UCSD-AML1 (cell line): Measurements from ENCODE around the gene CLPTM1L.
"Not testable (repeated sequence)": the region's sequence is repeated elsewhere in the genome, so short reads cannot be mapped to it uniquely, and the experiment has no call there.

Source experiments
- DNase-seq: peaks from one replicate; lab custom pipeline; 2025; ENCODE audit not compliant: unreplicated experiment; lab: John Stamatoyannopoulos, UW

Gene CLPTM1L

DNA sequence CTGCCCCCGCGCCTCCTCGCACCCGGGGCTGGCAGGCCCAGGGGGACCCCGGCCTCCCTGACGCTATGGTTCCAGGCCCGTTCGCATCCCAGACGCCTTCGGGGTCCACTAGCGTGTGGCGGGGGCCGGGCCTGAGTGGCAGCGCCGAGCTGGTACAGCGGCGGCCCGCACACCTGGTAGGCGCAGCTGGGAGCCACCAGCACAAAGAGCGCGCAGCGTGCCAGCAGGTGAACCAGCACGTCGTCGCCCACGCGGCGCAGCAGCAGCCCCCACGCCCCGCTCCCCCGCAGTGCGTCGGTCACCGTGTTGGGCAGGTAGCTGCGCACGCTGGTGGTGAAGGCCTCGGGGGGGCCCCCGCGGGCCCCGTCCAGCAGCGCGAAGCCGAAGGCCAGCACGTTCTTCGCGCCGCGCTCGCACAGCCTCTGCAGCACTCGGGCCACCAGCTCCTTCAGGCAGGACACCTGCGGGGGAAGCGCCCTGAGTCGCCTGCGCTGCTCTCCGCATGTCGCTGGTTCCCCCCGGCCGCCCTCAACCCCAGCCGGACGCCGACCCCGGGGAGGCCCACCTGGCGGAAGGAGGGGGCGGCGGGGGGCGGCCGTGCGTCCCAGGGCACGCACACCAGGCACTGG lies 50.6 kb downstream of the CLPTM1L start:
- DNase-seq: no peak

DNA sequence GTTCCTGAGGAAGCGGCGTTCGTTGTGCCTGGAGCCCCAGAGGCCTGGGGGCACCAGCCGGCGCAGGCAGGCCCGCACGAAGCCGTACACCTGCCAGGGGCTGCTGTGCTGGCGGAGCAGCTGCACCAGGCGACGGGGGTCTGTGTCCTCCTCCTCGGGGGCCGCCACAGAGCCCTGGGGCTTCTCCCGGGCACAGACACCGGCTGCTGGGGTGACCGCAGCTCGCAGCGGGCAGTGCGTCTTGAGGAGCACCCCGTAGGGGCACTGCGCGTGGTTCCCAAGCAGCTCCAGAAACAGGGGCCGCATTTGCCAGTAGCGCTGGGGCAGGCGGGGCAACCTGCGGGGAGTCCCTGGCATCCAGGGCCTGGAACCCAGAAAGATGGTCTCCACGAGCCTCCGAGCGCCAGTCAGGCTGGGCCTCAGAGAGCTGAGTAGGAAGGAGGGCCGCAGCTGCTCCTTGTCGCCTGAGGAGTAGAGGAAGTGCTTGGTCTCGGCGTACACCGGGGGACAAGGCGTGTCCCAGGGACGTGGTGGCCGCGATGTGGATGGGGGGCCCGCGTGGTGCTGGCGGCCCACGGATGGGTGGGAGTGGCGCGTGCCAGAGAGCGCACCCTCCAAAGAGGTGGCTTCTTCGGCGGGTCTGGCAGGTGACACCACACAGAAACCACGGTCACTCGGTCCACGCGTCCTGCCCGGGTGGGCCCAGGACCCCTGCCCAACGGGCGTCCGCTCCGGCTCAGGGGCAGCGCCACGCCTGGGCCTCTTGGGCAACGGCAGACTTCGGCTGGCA lies 51.3 kb downstream of the CLPTM1L start:
- no peak for DNase-seq

- DNase-seq: no peak
Measured at GRCh38 chr5:1292846-1293415, 52.0 kb downstream of the CLPTM1L start.

DNA sequence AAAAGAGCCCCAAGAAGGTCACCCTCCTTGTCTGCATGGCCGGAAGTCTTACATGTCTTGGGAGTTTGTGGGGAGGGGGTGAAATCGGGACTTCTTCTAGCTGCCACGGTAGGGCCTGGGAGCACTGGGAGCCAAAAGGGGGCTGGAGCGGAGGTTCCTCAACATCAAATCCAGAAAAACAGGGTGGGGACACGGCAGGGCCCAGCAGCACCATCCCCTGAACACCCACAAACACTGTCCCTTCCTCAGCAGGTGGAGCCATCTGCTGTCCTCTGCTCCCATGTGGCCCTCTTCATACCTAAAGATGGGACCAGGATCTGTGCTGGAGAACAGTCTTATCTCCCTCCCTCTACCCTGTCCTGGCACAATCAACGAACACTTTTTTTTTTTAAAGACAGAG lies 52.8 kb downstream of the CLPTM1L start:
- no peak for DNase-seq

DNA sequence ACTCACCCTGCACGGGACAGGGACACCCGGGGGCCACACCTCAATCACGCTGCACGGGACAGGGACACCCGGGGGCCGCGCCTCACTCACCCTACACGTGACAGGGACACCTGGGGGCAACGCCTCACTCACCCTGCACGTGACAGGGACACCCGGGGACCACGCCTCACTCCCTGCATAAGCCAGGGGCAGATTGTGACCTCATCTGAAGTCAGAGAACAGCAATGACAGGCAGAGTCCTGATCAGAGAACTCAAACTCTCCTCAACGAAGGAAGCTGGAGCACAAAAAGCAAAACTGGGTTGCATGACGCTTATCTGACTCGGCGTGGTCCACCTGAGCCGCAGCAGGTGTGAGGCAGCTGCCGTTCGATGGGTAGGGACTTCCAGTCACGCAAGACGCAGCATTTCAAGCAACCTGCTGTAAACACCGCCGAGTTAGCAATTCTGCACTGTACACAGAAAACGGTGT lies 53.3 kb downstream of the CLPTM1L start:
- DNase-seq: no peak

GRCh38 chr5:1290956-1291355 lies 53.9 kb downstream of the CLPTM1L start:
- DNase-seq: not testable (repeated sequence)

DNA sequence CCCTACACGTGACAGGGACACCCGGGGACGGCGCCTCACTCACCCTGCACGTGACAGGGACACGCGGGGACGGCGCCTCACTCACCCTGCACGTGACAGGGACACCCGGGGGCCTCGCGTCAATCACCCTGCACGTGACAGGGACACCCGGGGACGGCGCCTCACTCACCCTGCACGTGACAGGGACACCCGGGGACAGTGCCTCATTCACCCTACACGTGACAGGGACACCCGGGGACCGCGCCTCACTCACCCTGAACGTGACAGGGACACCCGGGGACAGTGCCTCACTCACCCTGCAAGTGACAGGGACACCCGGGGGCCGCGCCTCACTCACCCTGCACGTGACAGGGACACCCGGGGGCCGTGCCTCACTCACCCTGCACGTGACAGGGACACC lies 55.3 kb downstream of the CLPTM1L start:
- not testable (repeated sequence) for DNase-seq

DNA sequence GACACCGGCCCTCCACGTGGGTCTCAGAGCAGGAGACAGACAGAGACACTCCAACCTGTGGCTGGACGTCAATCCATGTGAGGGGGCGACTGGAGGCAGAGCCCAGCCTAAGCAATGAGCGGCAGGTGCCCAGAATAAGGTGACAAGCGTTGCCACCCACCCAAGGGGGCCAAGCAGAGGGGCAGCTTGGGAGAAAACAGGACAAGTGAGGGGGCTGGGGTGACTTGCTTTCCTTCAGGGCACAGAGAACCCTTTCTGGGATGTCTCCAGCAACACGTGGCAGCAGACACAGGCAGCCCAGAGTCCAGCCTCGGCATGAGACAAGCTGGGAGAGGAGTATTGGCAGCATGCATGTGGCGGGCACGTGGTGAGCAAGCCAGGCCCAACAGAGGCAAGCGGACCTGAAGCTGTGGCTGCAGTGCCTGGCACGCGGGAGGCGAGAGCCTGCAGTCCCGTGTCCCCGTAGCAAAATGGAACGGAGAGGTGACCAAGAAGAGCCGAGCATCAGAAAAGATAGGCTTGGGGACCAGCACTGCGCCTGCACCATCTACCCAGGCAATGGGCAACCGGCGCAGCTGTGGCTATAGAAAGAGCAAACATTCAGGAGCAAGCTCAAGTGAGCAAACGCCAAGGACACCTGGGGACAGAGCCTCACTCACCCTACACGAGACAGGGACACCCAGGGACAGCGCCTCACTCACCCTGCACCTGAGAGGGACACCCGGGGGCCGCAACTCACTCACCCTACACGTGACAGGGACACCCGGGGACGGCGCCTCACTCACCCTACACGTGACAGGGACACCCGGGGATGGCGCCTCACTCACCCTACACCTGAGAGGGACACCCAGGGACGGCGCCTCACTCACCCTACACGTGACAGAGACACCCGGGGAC lies 56.2 kb downstream of the CLPTM1L start:
- DNase-seq: no peak

- no peak for DNase-seq
Measured at GRCh38 chr5:1285883-1286291, 59.0 kb downstream of the CLPTM1L start.

- DNase-seq: no peak
Measured at GRCh38 chr5:1285141-1285540, 59.8 kb downstream of the CLPTM1L start.

- DNase-seq: not testable (repeated sequence)
Measured at GRCh38 chr5:1284336-1284970, 60.4 kb downstream of the CLPTM1L start.

- DNase-seq: not testable (repeated sequence)
Measured at GRCh38 chr5:1283729-1284041, 61.2 kb downstream of the CLPTM1L start.

GRCh38 chr5:1282993-1283728 lies 61.7 kb downstream of the CLPTM1L start:
- DNase-seq: not testable (repeated sequence)

- no peak for DNase-seq
Measured at GRCh38 chr5:1282131-1282992, 62.5 kb downstream of the CLPTM1L start.

DNA sequence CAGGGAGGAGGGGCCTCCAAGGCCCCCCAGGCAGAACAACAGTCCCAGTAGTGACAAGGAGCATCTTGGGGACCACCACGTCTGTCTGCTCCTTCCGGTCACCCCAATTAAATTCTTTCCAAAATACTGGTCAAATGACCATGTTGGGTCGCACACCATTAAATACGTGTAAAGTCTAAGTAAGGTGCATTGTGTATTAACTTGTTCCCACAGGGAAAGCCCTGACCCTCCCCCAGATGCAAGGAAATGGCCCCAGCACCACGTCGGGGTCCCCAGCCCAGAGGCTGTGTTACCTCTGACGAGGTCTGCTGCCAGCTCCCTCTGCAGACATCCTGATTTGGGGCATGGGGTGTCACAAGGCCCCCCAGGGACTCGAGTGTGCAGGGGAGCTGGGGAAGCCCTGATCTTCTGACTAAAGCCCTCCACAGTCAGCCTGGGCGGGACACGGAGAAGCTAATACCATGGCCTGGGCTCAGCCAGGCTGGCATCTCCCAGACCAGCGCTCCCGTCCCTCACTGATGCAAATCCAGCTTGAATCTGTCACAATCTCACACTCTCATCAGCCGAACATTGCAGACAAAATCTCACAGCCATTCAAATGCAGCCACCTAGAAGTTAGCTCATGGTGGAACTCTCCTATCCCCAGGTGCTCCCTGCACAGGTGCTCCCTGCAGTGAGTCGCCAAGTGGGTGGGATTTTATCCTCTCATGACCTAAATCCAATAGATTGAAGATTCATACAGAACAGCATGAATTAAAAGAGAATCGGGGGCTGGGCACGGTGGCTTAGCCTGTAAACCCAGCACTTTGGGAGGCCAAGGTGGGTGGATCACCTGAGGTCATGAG lies 63.6 kb downstream of the CLPTM1L start:
- no peak for DNase-seq

- no peak for DNase-seq
Measured at GRCh38 chr5:1280177-1281037, 64.5 kb downstream of the CLPTM1L start.

GRCh38 chr5:1279443-1280151 lies 65.3 kb downstream of the CLPTM1L start:
- DNase-seq: no peak
